Ramos (cell line): ENCODE results near the gene BNC2.

ENCODE experiments used
- in situ Hi-C: fragments of 300-500 bp; cut with MboI; formaldehyde crosslinking; loops from one replicate; pipeline ENCODE4 v1.14.3; 2022; ENCODE audit warnings: low sequenced_read_pairs; ENCODE audit not compliant: unreplicated experiment

BNC2 gene

DNA sequence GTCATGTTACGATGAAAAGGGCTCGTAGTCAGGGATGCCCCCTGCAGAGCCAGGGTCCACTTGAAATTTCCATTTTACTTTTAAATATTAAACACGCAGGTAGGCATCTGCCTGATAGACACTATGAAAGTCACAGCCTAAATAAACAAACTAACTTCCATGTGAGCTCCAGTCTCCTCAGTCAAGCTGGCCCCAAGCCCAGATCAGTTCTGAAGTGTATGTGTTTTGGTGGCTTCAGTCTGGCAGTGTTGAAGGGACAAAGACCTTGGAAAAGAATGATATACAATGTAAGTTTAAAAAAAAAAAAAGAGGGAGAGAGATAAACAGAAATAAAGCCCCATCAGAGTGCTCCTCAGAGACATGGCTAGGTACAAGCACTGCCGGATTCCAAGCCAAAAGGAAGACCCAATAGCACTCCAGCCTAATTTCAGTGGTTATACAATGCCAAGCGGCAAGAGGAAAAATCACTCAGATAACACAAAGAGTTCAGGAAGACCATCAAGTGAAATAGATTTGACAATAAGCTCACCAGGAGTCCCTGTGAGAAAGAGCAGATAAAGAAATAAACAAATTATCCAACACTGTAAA, 181.0 kb downstream of the BNC2 start:
- in situ Hi-C loops, result no loop called here

- in situ Hi-C loops, result no loop called here
Measured at GRCh38 chr9:16688814-16689213, 181.7 kb downstream of the BNC2 start.

DNA sequence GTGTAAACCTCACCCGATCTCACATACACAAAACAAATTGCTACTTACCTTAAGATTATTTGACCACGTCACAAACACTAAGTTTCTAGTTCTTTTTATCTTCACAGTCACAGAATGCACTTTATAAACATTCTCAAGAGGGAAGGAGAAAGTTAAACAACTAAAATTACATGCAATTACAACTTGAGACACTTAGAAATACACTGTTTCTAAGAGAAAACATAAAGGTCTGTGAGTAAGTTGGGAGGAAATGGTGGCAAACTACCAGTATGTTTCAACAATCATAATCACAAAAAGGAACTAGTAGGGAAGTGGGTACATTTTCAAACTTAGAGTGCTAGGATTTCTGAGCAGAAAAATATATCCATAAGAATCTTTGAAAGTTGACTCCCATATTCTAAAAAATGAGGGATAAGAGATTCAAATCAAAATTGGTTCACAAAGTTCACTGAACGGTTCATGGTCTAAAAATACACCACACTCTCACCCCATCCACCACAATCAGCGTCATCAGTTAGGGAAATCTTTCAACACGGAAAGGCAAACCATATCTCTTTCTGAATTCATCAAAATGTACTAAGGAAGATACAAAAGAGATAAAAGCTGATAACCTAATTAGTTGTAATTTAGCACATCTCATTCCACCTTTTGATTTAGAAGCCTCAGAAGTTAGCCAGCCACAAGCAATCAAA, 182.6 kb downstream of the BNC2 start:
- in situ Hi-C loops, result no loop called here

DNA sequence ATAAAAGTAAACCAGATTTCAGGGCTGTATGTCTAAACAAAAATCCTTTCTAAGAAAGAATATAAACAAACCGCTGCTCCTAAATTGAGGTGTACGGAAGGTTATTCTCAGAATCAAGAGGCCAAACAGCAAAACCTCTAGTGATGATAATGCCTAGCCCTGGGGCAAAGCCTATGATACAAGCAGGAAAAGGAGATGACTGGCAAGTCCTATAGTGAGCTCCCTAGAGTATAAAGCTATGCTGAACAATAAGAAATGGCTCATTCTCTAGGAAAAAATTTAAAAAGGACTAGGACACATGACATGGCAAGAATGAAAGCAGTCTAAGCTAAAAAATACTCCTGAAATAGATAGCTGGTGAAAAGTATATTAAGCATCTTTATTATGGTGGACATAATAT, 187.1 kb downstream of the BNC2 start:
- in situ Hi-C loops, result no loop called here

GRCh38 chr9:16682273-16682672, 188.2 kb downstream of the BNC2 start:
- in situ Hi-C loops, result no loop called here

DNA sequence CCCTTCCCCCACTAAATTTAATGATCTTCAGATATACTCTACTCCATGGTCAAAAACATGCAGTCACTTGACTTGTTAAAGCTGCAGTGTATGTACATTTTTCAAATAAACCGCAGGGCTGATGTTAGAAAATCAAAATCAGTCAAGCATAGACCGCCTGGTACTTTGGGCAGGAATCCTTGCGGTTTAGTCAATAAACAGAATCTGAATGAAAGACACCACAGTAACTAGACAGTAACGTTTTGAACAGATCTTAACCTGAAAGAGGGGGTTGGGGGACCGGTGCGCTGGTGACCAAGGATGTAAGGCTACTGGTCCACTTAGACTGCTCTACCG, 188.8 kb downstream of the BNC2 start:
- in situ Hi-C loops, result no loop called here

DNA sequence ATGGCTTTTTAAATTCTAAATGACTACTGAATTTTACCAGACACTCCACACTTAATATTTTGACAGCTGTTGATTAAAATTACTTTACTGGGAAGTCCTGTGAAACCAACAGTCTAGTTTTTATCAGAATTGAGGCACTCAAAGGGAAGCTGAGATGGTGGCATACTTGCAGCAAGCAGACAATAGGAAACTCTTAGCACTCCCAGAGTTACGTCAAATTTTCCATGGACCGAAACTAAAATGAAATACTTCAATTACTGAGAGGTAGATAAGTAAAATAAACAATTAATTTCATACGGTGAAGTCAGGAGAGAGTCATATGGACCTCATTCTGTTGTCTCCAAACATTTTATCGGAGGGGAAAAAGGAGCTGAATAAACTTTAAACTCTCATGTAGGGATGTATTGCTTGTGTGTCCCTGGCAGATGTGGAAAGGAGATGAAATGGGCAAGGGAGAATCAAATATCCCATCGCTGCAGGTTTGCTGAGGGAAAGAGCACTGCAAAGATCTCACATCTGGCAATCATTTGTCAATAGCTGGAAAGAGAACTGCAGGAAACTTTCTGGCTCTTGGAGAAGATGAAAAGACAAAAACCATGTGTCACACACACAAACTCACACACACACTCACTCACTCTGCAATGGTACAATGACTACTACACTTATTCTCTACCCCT, 189.4 kb downstream of the BNC2 start:
- in situ Hi-C loops, result no loop called here

GRCh38 chr9:16680541-16680940, 189.9 kb downstream of the BNC2 start:
- in situ Hi-C loops, result no loop called here

DNA sequence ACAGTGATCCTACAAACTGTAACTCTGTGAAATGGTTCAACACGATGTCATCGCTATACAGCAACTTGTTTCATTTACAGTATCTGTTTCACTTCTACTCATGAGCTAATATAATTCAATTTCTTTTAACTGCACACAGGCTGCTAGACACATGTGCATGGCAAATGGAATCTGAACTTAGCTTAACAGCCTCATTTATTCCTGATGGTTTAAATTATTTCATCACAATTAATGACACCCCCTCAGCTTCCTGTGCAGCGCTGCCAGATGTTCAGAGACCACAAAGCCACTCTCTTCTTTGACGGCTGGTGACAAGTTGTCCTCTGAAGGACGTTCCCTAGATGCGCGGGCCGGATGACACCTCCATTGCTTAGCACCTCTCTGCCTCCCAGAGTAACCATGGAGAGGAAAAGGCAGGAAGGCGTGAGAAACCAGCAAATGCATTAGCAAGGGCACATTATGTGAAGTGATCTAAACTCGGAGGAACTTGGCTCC, 191.1 kb downstream of the BNC2 start:
- in situ Hi-C loops, result no loop called here

DNA sequence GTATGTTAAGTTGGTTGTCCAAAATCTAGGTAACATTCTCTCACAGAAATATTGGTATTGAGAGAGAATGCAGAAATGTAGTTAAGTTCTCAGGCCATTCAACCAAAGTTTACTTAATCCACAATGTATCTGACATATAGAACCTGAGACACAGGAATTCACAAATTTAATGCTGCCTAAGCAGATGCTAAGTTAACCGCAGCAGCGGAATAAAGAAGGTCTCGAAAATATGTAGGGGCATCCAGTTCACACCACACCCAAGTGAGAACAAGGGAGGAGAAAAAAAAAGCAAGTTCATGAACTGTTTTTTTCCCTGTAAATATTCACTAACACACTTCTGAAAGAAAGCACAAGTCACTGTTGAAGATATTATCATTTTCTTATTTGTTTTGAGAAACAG, 194.0 kb downstream of the BNC2 start:
- in situ Hi-C loops, result no loop called here

- in situ Hi-C loops, result no loop called here
Measured at GRCh38 chr9:16675131-16675530, 195.3 kb downstream of the BNC2 start.

GRCh38 chr9:16673171-16673570, 197.3 kb downstream of the BNC2 start:
- in situ Hi-C loops, result no loop called here

GRCh38 chr9:16672501-16672900, 198.0 kb downstream of the BNC2 start:
- in situ Hi-C loops, result no loop called here

DNA sequence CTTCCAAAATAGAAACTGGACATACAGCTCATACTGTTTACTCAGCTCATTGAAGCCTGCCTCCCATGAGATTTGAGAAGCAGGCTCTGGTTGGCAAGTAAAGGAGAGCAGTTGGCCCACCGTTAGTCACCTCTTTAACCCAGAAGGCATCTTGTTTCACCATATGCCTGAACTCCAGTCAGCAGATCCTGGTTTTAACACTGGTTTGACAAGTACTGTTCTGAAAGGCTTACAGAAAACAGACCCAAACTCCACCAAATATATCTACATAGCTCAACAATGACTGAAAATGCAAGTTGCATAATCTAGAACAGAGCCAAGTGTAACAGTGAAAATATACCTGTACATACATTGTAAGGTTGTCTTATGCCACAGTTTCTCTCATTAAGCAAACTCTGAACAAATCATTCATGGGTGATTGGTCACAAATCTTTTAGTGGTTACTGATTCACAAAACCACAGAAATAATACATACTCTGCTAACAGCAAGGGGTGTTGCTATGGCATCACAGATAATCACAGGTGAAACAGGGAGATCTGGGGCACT, 198.8 kb downstream of the BNC2 start:
- in situ Hi-C loops, result no loop called here

GRCh38 chr9:16670791-16671190, 199.7 kb downstream of the BNC2 start:
- in situ Hi-C loops, result no loop called here

- in situ Hi-C loops, result no loop called here
Measured at GRCh38 chr9:16668734-16669295, 201.7 kb downstream of the BNC2 start.

DNA sequence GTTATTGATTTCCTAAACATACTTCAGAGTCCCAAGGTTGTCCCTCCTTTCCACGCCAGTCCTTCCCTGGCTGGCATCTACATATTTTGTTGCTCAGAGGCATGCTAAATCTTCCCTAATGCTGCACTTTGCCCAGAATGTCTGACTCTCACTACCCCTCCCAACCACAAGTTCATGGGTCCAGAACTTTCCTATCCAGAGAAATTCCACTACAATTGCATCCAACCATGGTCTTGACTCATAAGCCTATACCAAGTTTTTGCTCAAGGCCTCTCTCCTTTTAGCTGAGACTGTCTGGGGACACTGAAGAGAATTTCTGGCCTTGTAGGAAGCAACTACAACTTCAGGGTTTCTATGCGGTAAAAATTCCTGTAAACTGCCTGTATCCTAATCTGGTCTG, 206.3 kb downstream of the BNC2 start:
- in situ Hi-C loops, result no loop called here

DNA sequence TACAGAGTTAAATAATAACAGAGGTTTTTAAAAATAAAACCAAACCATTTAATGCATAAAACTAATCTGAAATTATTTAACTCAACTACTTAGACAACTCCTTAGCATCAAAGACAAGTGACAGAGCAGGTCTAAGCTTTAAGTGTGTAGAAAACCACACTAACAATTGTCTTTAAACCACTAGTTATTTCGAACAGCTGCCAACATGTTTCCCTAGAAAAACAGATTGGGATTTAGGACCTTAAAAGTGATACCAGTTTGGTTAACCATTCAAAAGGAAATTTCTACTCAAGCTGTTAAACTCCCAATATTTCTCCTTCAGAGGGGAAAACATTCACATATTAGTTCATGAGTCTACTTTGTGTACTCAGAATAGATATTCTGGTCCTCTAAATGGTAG, 208.7 kb downstream of the BNC2 start:
- in situ Hi-C loops, result no loop called here

DNA sequence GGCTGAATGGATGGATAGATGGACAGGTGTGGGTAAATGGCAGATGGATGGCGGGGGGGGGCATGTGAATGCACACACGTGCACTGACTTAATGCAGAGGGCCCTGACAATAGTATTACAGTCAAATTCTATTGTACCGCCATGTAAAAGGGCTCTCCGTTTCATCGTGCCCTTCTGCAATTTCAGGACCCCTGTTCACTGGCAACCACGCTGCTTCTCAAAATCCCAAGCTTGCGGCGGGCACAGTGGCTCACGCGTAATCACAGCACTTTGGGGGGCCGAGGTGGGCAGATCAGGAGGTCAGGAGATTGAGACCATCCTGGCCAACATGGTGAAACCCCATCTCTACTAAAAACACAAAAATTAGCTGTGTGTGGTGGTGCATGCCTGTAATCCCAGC, 211.4 kb downstream of the BNC2 start:
- in situ Hi-C loops, result no loop called here

GRCh38 chr9:16656432-16657169, 213.9 kb downstream of the BNC2 start:
- in situ Hi-C loops, result no loop called here
